ENCODE data around the gene POLD1. TPM values are rescaled to one million over a fixed set of nuclear protein-coding genes. Genes with fewer than 3 reads are reported as not detected.

Gene POLD1
- total and polyA plus RNA-seq, 4 donors, result 7.5 to 57.1 (median 8.2) TPM

GRCh38 chr19:50378863-50379236, 5.3 kb upstream of the POLD1 start:
- DNase-seq (ENCODE audit: low spot score), result no peak
- TF ChIP-seq EGR1 (IDR thresholded peaks at IDR 0.05; ENCODE audit: low read depth in 2 of 2) (no peak), NR2F2 (IDR thresholded peaks at IDR 0.05) (no peak), CTCF (IDR thresholded peaks at IDR 0.05; ENCODE audit: low read depth, low read length, missing input control) (no peak), ZBTB33 (IDR thresholded peaks at IDR 0.05) (no peak), HNF4G (IDR thresholded peaks at IDR 0.05) (no peak), HNF4A (conservative IDR thresholded peaks at IDR 0.05) (no peak), REST (IDR thresholded peaks at IDR 0.05) (no peak), YY1 (IDR thresholded peaks at IDR 0.05) (no peak), TAF1 (conservative IDR thresholded peaks at IDR 0.05) (no peak), SP1 (IDR thresholded peaks at IDR 0.05) (no peak), RAD21 (IDR thresholded peaks at IDR 0.05) (no peak), JUND (IDR thresholded peaks at IDR 0.05) (no peak), FOXA1 (IDR thresholded peaks at IDR 0.05) (no peak), RXRA (IDR thresholded peaks at IDR 0.05) (no peak), GABPA (IDR thresholded peaks at IDR 0.05 in 1 of 2, conservative IDR thresholded peaks at IDR 0.05 in 1 of 2) (no peak)
- no peak overlapping the region for H3K4me3 ChIP-seq (ENCODE audit: low read depth in 1 of 3, low read length in 3 of 3)
- no peaks in the 10 kb centered on the region for H3K27me3 ChIP-seq (ENCODE audit: control insufficient read depth in 4 of 4, insufficient read depth in 4 of 4, low read length in 3 of 4)
- peaks cover 15 to 49% (median 26%) of the 10 kb centered on the region in 4 donors for H3K36me3 ChIP-seq (ENCODE audit: control insufficient read depth in 4 of 4, insufficient read depth in 3 of 4, low read depth in 1 of 4, low read length in 3 of 4)
- H3K27ac ChIP-seq (ENCODE audit: low read depth in 1 of 2, low read length in 2 of 2), result no peak overlapping the region
- peaks cover 0 to 3% (median 2%) of the 10 kb centered on the region in 4 donors for H3K4me1 ChIP-seq (ENCODE audit: control insufficient read depth in 4 of 4, insufficient read depth in 4 of 4, low read length in 3 of 4)
- no peak overlapping the region for H3K9ac ChIP-seq (ENCODE audit: low read depth in 1 of 2, low read length in 2 of 2)
- H3K9me3 ChIP-seq (ENCODE audit: control insufficient read depth in 4 of 4, low read length in 3 of 4), result no peaks in the 10 kb centered on the region
- WGBS, result 95% methylated on average over 10 of the region's 10 CpGs

GRCh38 chr19:50379602-50380001, 4.5 kb upstream of the POLD1 start:
- no peak overlapping the region for H3K9ac ChIP-seq (ENCODE audit: low read depth in 1 of 2, low read length in 2 of 2)
- H3K4me1 ChIP-seq (ENCODE audit: control insufficient read depth in 4 of 4, insufficient read depth in 4 of 4, low read length in 3 of 4), result peaks cover 0 to 5% (median 4%) of the 10 kb centered on the region in 4 donors
- H3K9me3 ChIP-seq (ENCODE audit: control insufficient read depth in 4 of 4, low read length in 3 of 4), result no peaks in the 10 kb centered on the region
- H3K27me3 ChIP-seq (ENCODE audit: control insufficient read depth in 4 of 4, insufficient read depth in 4 of 4, low read length in 3 of 4), result no peaks in the 10 kb centered on the region
- no peak for DNase-seq (ENCODE audit: low spot score)
- TF ChIP-seq HNF4A (conservative IDR thresholded peaks at IDR 0.05) (no peak), NR2F2 (IDR thresholded peaks at IDR 0.05) (no peak), JUND (IDR thresholded peaks at IDR 0.05) (no peak), FOXA2 (IDR thresholded peaks at IDR 0.05) (no peak), ATF3 (IDR thresholded peaks at IDR 0.05) (no peak), REST (IDR thresholded peaks at IDR 0.05) (no peak), FOXA1 (IDR thresholded peaks at IDR 0.05) (no peak), EGR1 (IDR thresholded peaks at IDR 0.05; ENCODE audit: low read depth in 2 of 2) (no peak), RXRA (IDR thresholded peaks at IDR 0.05) (no peak), HNF4G (IDR thresholded peaks at IDR 0.05) (no peak), RAD21 (IDR thresholded peaks at IDR 0.05) (no peak)
- H3K27ac ChIP-seq (ENCODE audit: low read depth in 1 of 2, low read length in 2 of 2), result no peak overlapping the region
- no peak overlapping the region for H3K4me3 ChIP-seq (ENCODE audit: low read depth in 1 of 3, low read length in 3 of 3)
- peaks cover 15 to 49% (median 26%) of the 10 kb centered on the region in 4 donors for H3K36me3 ChIP-seq (ENCODE audit: control insufficient read depth in 4 of 4, insufficient read depth in 3 of 4, low read depth in 1 of 4, low read length in 3 of 4)
- 97% methylated on average over 11 of the region's 11 CpGs for WGBS

Measured in liver (tissue), 9 donors.